Skin epidermis (tissue), 12 donors: ENCODE results near the gene FBXO11.

Experiments used
- H3K27ac ChIP-seq, 21 experiments: fragments of 200-600 bp; sonication (generic) in 11 of 21; one replicate each; pipeline ENCODE4 v1.5.0; 2020; ENCODE audit warnings: mild to moderate bottlenecking in 3 of 21, inconsistent platforms in 2 of 21, moderate library complexity in 2 of 21
- H3K4me3 ChIP-seq, 7 experiments: fragments of 200-600 bp; sonication (generic) in 2 of 7; one replicate each; pipeline ENCODE4 v1.5.0; 2020; ENCODE audit warnings: inconsistent platforms in 2 of 7, mild to moderate bottlenecking in 2 of 7, moderate library complexity in 1 of 7

FBXO11 gene

DNA sequence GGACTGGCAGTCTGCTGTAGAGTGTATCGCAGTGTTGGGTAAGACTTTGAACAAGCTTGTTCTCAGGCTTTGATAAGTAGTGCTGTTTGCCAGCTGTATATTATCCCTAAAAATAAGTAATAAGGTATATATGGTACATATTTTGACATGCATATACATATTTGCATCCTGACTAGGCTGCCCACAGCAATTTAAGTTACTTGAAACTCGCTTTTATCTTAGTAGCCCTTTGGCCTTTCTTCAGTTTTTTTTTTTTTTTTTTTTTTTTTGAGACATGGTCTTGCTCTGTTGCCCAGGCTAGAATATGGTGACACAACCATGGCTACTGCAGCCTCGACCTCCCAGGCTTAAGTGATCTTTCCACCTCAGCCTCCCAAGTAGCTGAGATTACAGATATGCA, 105.2 kb downstream of the FBXO11 start:
- no peak overlapping the region for H3K4me3 ChIP-seq

DNA sequence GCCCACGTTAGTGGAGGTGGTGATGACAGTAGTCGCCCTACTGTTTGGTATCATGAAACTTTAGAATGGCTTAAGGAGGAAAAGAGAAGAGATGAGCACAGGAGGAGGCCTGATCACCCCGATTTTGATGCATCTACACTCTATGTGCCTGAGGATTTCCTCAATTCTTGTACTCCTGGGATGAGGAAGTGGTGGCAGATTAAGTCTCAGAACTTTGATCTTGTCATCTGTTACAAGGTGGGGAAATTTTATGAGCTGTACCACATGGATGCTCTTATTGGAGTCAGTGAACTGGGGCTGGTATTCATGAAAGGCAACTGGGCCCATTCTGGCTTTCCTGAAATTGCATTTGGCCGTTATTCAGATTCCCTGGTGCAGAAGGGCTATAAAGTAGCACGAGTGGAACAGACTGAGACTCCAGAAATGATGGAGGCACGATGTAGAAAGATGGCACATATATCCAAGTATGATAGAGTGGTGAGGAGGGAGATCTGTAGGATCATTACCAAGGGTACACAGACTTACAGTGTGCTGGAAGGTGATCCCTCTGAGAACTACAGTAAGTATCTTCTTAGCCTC, 107.2 kb downstream of the FBXO11 start:
- no peak overlapping the region for H3K4me3 ChIP-seq
- no peak overlapping the region for H3K27ac ChIP-seq

More for the DNA sequence above, 105.2 kb downstream of the FBXO11 start:
- H3K27ac ChIP-seq: no peak overlapping the region

DNA sequence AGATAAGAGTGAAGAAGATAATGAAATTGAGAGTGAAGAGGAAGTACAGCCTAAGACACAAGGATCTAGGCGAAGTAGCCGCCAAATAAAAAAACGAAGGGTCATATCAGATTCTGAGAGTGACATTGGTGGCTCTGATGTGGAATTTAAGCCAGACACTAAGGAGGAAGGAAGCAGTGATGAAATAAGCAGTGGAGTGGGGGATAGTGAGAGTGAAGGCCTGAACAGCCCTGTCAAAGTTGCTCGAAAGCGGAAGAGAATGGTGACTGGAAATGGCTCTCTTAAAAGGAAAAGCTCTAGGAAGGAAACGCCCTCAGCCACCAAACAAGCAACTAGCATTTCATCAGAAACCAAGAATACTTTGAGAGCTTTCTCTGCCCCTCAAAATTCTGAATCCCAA, 107.7 kb downstream of the FBXO11 start:
- no peak overlapping the region for H3K4me3 ChIP-seq
- no peak overlapping the region for H3K27ac ChIP-seq

DNA sequence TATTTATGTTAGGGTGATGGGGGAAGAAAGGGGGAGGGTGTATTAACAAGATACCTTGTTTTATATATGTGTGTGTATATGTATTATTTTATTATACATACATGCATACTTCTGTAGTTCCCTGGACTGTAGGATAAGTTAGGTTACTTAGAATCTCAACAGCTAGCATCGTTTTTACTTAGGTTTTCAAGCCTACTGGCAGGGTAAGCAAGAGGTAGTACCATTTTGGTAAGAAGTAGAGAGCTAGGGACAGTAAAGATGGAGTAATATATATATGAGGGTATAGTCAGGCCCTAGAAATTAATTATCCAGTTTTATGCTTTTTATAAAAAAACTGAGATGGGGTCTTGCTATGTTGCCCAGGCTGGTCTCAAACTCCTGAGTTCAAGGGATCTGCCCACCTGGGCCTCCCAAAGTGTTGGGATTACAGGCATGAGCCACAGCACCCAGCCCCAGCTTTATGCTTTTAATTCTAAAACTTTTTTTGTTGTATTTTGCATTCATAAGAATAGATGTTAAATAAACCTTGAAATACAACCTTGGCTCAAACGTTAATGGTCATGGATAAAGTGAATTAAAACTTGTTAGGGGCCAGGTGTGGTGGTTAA, 110.1 kb downstream of the FBXO11 start:
- Histone ChIP-seq H3K4me3 (no peak overlapping the region), H3K27ac (no peak overlapping the region)

DNA sequence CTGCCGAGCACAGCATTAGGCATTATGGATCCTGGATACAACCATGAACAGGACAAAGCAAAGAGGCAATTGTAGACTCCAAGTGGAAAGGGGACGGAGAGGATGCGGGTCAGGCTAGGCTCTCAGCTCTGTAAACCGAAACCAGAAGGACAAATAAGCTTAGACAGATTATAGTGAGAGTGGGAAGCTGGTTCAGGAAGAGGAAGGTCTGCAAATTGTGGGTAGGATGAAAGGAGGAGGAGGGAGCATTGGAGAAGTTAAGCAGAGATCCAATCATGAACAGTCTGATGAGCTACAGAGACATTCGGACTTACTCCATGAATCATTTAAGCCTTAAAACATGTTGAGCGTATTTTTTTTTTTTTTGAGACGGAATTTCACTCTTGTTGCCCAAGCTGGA, 120.3 kb downstream of the FBXO11 start:
- H3K4me3 ChIP-seq: peak overlapping the region in 1 of 7 experiments; percentile 2

DNA sequence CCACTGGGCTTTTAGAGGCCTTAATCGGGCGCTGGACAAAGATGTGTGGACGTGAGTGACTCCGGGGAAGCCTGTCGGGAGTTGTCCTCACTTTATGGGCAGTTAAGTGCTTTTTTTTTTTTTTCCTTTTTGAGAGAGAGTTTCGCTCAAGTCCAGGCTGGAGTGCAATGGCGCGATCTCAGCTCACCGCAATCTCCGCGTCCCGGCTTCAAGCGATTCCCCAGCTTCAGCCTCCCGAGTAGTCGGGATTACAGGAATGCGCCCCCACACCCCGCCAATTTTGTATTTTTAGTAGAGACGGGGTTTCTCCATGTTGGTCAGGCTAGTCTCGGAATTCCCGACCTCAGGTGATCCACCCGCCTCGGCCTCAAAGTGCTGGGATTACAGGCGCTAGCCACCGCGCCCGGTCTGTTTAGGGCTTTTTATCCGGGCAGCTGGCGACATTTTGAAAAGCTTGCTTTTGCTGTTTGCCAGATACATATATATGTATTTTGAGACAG, 121.9 kb downstream of the FBXO11 start:
- peak overlapping the region in 12 of 21 experiments; percentile 43 to 95 (median 88) for H3K27ac ChIP-seq
- H3K4me3 ChIP-seq: peak overlapping the region; percentile 70 to 97 (median 92)

More for the DNA sequence above, 120.3 kb downstream of the FBXO11 start:
- no peak overlapping the region for H3K27ac ChIP-seq

DNA sequence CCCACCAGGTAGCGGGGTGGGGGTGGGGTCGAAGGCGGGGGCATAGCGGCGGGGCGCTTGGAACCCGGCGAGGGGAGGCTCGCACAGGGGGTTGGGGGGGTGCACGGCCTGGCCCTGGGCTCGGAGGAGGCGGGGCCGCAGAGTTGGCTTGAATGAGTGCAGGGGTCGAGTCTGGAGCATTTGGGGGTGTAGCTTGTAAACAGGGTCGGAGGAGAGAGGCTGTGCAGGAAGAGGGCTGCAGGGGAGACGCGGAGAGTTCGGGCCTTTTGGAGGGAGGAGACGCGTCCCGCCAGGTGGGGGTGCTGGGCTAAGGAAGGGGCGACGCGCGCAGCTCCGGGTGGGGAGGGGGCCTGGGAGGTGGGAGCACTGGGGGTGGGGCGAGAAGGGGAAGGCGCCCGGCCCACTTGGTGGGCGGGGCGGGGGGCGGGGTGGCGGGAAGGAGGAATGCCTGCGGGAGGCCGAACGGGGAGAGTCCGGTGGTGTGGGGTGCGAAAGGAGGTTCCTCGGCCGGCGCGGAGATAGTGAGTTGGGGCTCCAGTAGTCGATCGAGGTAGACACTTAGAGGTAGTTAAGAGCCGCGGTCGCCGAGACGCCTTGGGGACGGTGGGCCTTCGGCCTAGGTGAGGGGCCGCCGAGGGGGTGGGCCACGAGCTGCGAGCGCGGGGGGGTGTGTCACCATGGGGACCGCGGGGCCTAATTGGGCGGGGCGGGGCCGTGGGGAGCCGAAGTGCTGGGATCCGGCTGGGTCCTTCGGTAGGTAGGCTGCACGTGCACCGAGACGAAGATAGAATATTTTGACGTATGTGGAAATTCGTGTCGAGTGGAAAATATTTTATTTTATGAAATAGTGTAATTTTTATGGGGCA, 122.6 kb downstream of the FBXO11 start:
- Histone ChIP-seq H3K4me3 (peak overlapping the region; percentile 70 to 97 (median 92)), H3K27ac (peak overlapping the region; percentile 57 to 97 (median 88))

DNA sequence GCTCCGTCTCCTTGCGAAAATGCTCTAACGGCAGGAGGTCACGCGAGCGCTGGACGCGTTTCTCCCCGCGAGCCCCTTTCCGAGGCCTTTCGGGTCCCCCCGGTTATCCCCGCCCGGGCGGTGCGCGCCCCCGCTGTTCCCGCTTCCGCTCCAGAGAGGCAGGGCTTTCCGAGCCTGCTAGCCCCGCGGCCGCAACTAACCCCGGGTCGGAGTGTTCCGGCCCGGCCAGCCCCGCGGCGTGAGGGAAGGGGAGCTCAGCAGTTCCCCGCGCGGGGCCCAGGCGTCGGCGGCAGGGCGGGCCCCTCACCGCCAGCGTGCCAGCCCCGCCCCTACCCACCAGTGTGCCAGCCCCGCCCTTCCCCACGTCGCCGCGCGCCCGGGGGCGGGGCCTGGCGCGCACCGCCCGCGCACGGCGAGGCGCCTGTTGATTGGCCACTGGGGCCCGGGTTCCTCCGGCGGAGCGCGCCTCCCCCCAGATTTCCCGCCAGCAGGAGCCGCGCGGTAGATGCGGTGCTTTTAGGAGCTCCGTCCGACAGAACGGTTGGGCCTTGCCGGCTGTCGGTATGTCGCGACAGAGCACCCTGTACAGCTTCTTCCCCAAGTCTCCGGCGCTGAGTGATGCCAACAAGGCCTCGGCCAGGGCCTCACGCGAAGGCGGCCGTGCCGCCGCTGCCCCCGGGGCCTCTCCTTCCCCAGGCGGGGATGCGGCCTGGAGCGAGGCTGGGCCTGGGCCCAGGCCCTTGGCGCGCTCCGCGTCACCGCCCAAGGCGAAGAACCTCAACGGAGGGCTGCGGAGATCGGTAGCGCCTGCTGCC, 123.4 kb downstream of the FBXO11 start, which contains the start of gene MSH6:
Gene MSH6 (plus strand): TSS at position 475 of the 815 bp plus-strand sequence. CDS start 89 bp downstream, at position 564.
- H3K27ac ChIP-seq: peak within 1 kb of the TSS; percentile 57 to 97 (median 89)
- peak within 1 kb of the TSS; percentile 70 to 97 (median 92) for H3K4me3 ChIP-seq

DNA sequence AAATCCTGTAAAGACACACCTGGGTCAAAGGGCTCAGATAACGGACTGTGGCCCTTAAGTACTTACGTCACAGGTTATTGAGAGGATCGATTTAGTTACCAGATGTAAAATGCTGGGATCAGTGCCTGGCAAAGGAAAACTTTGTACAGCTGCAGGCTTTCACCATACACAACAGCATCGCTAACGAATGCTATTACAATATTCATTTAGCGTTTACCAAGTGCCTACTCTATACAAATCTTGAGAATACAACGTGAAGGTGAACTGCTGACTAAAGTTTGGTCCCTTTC, 124.0 kb downstream of the FBXO11 start:
- peak overlapping the region; percentile 70 to 97 (median 92) for H3K4me3 ChIP-seq
- peak overlapping the region in 20 of 21 experiments; percentile 72 to 97 (median 89) for H3K27ac ChIP-seq

DNA sequence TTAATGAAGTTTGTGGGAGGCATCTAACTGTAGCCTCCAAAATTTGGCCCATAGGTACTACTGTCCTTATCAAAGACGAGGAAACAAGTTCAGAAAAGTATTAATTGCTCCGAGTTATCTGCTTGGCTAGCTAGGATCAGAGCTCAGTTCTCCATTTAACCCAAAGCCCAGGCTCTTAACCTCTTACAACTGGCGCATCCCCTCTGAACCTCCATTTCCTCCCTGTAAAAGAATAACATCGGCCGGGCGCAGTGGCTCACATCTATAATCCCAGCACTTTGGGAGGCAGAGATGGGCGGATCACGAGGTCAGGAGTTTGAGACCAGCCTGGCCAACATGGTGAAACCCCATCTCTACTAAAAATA, 126.9 kb downstream of the FBXO11 start:
- Histone ChIP-seq H3K4me3 (no peak overlapping the region), H3K27ac (no peak overlapping the region)

DNA sequence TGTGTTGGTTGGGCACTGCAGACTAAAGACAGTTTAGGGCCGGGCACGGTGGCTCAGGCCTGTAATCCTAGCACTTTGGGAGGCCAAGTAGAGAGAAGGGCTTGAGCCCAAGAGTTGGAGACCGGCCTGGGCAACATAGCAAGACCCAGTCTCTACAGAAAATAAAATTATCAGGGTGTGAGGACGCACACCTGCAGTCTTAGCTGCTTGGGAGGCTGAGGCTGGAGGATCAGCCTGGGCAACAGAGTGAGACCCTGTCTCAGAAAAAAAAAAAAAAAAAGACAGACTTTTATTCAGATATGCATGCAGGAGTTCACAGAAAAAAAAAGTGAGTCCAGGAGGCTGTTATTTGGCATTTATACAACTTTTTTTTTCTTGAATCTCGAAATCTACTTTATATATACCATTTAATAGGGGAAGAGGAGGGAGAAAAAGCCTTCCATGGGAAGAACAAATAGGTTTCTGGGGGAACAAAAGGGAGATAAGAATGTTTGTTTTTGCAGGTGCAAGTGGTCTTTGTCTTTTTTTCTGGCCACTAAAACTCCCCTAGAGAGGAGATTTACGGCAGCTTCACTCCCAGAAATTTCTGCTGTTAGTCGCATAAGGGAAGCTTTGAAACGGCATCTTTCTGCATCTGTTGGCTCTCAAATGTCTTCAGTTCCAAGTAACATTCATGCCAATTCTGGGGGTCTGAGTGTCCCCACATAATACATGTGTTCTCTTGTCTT, 127.4 kb downstream of the FBXO11 start:
- no peak overlapping the region for H3K4me3 ChIP-seq
- no peak overlapping the region for H3K27ac ChIP-seq

DNA sequence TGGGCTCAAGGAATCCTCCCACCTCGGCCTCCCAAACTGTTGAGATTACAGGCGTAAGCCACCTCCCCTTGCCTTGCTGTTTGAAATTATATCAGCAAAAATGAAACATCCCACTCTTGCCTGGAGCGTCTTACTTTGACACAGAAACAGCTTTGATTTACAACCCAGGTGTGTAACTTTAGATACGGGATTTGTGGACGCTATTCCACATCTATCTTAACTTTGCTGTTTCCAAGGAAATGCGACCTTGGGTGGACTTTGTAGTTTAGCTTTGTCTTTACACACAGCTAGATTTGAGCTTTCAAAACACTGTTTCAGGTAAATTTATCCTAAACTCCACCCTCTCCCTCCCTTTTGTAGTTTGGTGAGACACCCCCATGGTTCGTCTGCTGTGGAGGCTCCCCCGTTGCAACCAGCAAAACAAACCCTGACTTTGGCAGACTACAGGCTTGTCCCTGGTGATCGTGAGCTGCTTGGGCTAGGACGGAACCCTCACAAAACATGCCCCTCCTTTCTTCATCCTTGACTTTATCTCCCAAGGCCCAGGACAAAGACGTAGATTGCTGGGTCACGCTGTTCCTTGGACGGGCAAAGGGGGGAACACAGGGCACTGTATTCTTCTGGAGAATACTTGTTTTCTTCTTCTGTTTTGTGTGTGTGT, 128.9 kb downstream of the FBXO11 start:
- Histone ChIP-seq H3K27ac (no peak overlapping the region), H3K4me3 (no peak overlapping the region)

DNA sequence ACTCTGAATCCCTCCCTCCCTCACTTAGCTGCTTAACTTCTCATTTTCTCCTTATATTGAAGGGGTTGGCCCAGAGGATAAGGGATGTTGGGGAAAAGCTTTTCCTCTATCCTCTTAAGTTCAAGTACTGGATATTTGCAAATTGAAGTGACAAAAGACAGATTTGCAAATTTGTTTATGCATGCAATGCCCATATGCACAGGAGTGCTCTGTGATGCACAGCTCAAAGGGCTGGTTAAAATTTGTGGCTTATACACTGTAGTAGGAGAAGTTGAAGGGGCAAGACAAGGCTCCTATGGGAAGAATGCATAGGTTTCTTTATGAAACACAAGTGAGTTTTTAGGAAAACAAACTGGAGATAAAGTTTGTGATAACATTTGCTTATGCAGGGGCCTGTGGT, 131.7 kb downstream of the FBXO11 start:
- Histone ChIP-seq H3K4me3 (no peak overlapping the region), H3K27ac (no peak overlapping the region)

DNA sequence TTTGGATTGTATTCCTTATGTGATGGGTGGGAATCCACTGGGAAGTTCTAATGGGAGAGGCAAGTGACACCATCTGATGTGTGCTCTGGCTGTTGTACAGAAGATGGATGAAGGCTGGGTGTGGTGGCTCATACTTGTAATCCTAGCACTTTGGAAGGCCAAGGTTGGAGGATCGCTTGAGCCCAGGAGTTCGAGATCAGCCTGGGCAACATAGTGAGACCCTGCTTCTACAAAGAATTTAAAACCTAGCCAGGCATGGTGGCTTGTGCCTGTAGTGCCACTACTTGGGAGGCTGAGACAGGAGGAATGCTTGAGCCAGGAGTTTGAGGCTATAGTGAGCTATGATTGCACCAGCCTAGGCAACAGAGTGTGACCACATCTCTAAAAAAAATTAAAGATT, 134.0 kb downstream of the FBXO11 start:
- H3K27ac ChIP-seq: no peak overlapping the region
- H3K4me3 ChIP-seq: no peak overlapping the region

DNA sequence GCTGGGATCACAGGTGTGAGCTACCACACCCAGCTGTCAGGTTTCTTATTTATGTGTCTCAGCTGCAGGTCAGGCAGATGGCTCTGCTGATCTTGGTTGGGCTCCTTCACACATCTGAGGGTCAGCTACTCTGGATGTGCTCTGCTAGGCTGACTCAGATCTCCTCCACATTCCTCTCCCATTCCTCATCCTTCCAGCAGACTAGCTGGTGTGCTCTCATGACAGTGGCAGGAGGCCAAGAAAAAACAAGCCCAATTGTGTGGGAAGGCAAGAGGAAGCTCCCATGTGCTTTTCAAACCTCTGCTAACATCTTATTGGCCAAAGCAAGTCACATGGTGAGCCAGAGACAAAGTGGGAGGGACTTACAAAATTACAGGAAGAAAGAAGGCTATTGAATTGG, 135.1 kb downstream of the FBXO11 start:
- Histone ChIP-seq H3K4me3 (no peak overlapping the region), H3K27ac (no peak overlapping the region)

DNA sequence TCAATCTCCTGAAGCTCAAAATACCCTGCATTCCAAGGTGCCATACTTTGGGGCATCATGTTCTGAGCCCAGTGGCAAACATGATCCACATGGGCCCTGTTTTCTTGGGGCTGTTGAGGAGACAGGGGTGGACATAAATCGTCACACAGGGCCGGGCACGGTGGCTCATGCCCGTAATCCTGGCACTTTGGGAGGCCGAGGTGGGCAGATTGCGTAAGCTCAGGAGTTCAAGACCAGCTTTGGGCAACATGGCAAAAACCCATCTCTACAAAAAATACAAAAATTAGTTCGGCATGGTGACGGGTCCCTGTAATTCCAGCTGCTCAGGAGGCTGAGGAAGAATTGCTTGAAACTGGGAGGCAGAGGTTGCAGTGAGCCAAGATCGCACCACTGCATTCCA, 137.0 kb downstream of the FBXO11 start:
- H3K4me3 ChIP-seq: no peak overlapping the region
- no peak overlapping the region for H3K27ac ChIP-seq

DNA sequence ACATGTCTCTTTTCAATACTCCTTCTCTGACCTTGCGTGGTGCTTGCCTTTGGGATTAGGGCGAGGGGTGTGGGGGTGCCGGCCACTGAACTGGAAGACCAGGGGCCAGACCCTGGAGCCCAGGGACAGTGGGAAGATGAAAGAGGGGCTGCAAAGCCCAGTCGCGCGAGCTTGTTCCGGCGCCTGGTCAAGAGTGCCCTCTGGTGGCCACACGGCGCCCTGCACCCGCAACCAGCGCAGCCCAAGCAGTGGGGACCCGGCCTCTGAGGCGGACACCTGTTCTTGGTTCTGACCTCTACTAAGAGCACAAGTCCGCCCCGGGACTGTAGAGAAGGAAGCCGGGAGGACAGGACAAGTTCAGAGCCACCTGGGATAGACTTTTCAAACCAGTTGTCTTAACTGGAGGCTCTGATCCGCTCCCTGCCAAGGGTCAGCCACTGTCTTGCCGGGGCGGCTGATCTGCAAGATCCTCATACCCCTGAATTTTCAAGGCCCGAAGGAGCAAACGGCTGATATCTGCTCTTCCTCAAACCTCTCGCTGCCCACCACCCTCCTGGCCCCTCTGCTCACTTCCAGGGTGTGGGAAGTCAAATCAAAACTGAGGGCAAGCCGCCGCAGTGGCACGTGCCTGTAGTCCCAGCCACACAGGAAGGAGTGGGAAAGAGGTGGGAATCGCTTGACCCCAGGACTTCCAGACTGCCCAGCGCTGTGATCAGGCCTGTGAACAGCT, 138.3 kb downstream of the FBXO11 start:
- Histone ChIP-seq H3K27ac (no peak overlapping the region), H3K4me3 (no peak overlapping the region)

DNA sequence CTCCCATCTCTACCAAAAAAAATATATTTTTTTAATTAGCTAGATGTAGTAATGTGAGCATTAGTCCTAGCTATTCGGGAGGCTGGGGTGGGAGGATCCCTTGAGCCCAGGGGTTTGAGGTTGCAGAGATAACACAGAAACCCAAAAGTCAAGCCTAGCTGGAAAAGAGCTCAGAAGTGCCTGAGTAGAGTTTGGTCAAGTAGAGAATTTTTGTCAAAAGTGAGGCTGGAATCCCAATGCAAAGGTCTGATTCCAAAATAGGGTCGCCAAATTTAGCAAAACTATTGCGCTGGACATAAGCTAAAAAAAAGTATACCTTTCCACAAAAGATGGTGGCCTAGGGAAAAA, 138.8 kb downstream of the FBXO11 start:
- H3K4me3 ChIP-seq: no peak overlapping the region

More for the DNA sequence above, 138.8 kb downstream of the FBXO11 start:
- no peak overlapping the region for H3K27ac ChIP-seq
